HepG2 (cell line): ENCODE measurements around the gene ELOVL6. TPM values are rescaled to one million over a fixed set of nuclear protein-coding genes. Genes with fewer than 3 reads are reported as not detected.

Experiments
- ATAC-seq: fragments of 200-7000 bp; cut with Tn5 transposase; 3 replicates; pipeline ENCODE4 v1.9.1; 2020; ENCODE audit warnings: mild to moderate bottlenecking, moderate library complexity
- BruUV-seq: library from RNA; stranded (reverse); fragments of 400-500 nt; replicated peaks from 2 replicates; lab custom pipeline; 2021; lab: Mats Ljungman, UMichigan
- CTCF ChIA-PET: fragments of 300-600 bp; formaldehyde crosslinking; extraction: SDS; loops from one replicate; lab custom pipeline; 2021; ENCODE audit warnings: low total read pairs, inconsistent platforms, low intra/inter-chr PET ratio; lab: Yijun Ruan, JAX
- POLR2A ChIA-PET: fragments of 350-600 bp; sonication (Branson Sonifier 250); formaldehyde crosslinking; loops from one replicate; lab custom pipeline; 2020; ENCODE audit warnings: antibody characterized with exemption, inconsistent platforms; lab: Yijun Ruan, JAX
- DNase-seq: peaks from one replicate; pipeline ENCODE4 v3.0.0-alpha.2; 2015; ENCODE audit warnings: low spot score
- FAIRE-seq: peaks from 3 replicates; lab custom pipeline; 2011; peaks lifted over from hg19 to GRCh38; lab: Jason Lieb, UNC
- H2AFZ ChIP-seq: one replicate; pipeline ENCODE4 v1.6.1; 2011; ENCODE audit warnings: low read length, inconsistent platforms
- H3K27ac ChIP-seq: fragments of 300-600 bp; 3 replicates; pipeline ENCODE4 v1.8.0; 2011; ENCODE audit warnings: mixed run types, mild to moderate bottlenecking, mixed read lengths, low read length, inconsistent platforms; ENCODE audit not compliant: insufficient read depth; ENCODE audit errors: extremely low read length
- H3K27me3 ChIP-seq, 2 experiments: fragments of 200-600 bp in 1 of 2; 2 replicates in 1 of 2; 3 replicates in 1 of 2; pipeline versions ENCODE4 v1.6.0 to v1.8.0; 2011; ENCODE audit warnings: low read length in 2 of 2, mild to moderate bottlenecking in 2 of 2, moderate library complexity in 2 of 2, inconsistent platforms in 1 of 2; ENCODE audit not compliant: insufficient read depth in 2 of 2, control insufficient read depth in 1 of 2
- H3K36me3 ChIP-seq, 2 experiments: fragments of 200-600 bp in 1 of 2; replicated peaks in 1 of 2; 2 replicates in 1 of 2; 3 replicates in 1 of 2; pipeline versions ENCODE4 v1.5.1 to v1.8.0; 2011; ENCODE audit warnings: low read length in 2 of 2, inconsistent platforms in 1 of 2; ENCODE audit not compliant: insufficient read depth in 2 of 2, control insufficient read depth in 1 of 2
- H3K4me1 ChIP-seq: 2 replicates; pipeline ENCODE4 v1.5.1; 2012; ENCODE audit warnings: low read length, inconsistent platforms; ENCODE audit not compliant: insufficient read depth
- H3K4me2 ChIP-seq: 2 replicates; pipeline ENCODE4 v1.6.0; 2011; ENCODE audit warnings: low read depth, low read length, inconsistent platforms
- H3K4me3 ChIP-seq, 3 experiments: fragments of 200-600 bp in 1 of 3; sonication (generic), shearing (Covaris generic) in 1 of 3; replicated peaks in 1 of 3; 2 replicates each; pipeline ENCODE4 v1.5.1; 2011 to 2016; ENCODE audit warnings: low read length in 3 of 3, inconsistent platforms in 2 of 3, low read depth in 2 of 3, mild to moderate bottlenecking in 2 of 3, control low read depth in 1 of 3, mixed read lengths in 1 of 3; ENCODE audit not compliant: insufficient read depth in 1 of 3
- H3K79me2 ChIP-seq: one replicate; pipeline ENCODE4 v1.6.1; 2011; ENCODE audit warnings: low read length, inconsistent platforms; ENCODE audit not compliant: insufficient read depth
- H3K9ac ChIP-seq: 2 replicates; pipeline ENCODE4 v1.6.0; 2011; ENCODE audit warnings: mild to moderate bottlenecking, low read depth, low read length, inconsistent platforms; ENCODE audit not compliant: insufficient read depth
- H3K9me3 ChIP-seq: 2 replicates; pipeline ENCODE4 v1.5.1; 2012; ENCODE audit warnings: mild to moderate bottlenecking, low read length
- H4K20me1 ChIP-seq: 2 replicates; pipeline ENCODE4 v1.6.0; 2011; ENCODE audit warnings: inconsistent platforms, mild to moderate bottlenecking, low read length, moderate library complexity; ENCODE audit not compliant: insufficient read depth
- MEIS1 ChIP-seq: sonication (generic); formaldehyde crosslinking; IDR thresholded peaks from 2 replicates; pipeline ENCODE4 v1.9.0; 2021; ENCODE audit warnings: mild to moderate bottlenecking, missing genetic modification reagents, moderate library complexity, borderline replicate concordance
- NFYB ChIP-seq: sonication (generic); formaldehyde crosslinking; IDR thresholded peaks from 2 replicates; pipeline ENCODE4 v1.4.0; 2020; ENCODE audit warnings: missing genetic modification reagents
- NKX3-1 ChIP-seq: sonication (generic); formaldehyde crosslinking; IDR thresholded peaks from 2 replicates; pipeline ENCODE4 v1.5.0; 2020; ENCODE audit warnings: missing genetic modification reagents
- TAF1 ChIP-seq: sonication (generic); formaldehyde crosslinking; IDR thresholded peaks from 2 replicates; pipeline ENCODE4 v1.4.0; 2020; ENCODE audit warnings: missing genetic modification reagents
- TMF1 ChIP-seq: sonication (generic); formaldehyde crosslinking; IDR thresholded peaks from 2 replicates; pipeline ENCODE4 v1.8.1; 2022; ENCODE audit warnings: low read depth, missing genetic modification reagents
- ZBTB42 ChIP-seq: sonication (generic); formaldehyde crosslinking; IDR thresholded peaks from 2 replicates; pipeline ENCODE4 v1.5.0; 2020; ENCODE audit warnings: mild to moderate bottlenecking, missing genetic modification reagents
- ZKSCAN5 ChIP-seq: sonication (generic); formaldehyde crosslinking; IDR thresholded peaks from 2 replicates; pipeline ENCODE4 v1.5.1; 2020; ENCODE audit warnings: mild to moderate bottlenecking, missing genetic modification reagents
- ZMYM2 ChIP-seq: sonication (generic); formaldehyde crosslinking; IDR thresholded peaks from 2 replicates; pipeline ENCODE4 v1.8.0; 2022; ENCODE audit warnings: mild to moderate bottlenecking, missing genetic modification reagents
- ZNF33B ChIP-seq: sonication (generic); formaldehyde crosslinking; IDR thresholded peaks from 2 replicates; pipeline ENCODE4 v1.5.1; 2020; ENCODE audit warnings: mild to moderate bottlenecking, missing genetic modification reagents
- ZNF800 ChIP-seq: sonication (generic); formaldehyde crosslinking; IDR thresholded peaks from 2 replicates; pipeline ENCODE4 v1.4.0; 2020; ENCODE audit warnings: missing genetic modification reagents
- WGBS: methylation state at CpG from one replicate; pipeline ENCODE4 v1.1.6; 2017; ENCODE audit warnings: low lambda C conversion rate; 5-methylcytosine and 5-hydroxymethylcytosine counted together
- in situ Hi-C: cut with HindIII; loops from 2 replicates; pipeline ENCODE4 v1.10.0; 2017; ENCODE audit warnings: low pct_unique_long_range_greater_than_20kb; ENCODE audit not compliant: extremely low pct_ligation_motif_present
- intact Hi-C: fragments of 100-400 bp; cut with micrococcal nuclease; formaldehyde crosslinking; loops from one replicate; pipeline ENCODE4 v1.10.0; 2022; ENCODE audit not compliant: unreplicated experiment
- polyA plus RNA-seq, 8 experiments: library from polyadenylated mRNA; depleted of rRNA in 3 of 8; stranded (reverse) in 7 of 8; unstranded in 1 of 8; fragments of >200 nt; fragmentation: Illumina TruSeq in 4 of 8; extraction: Trizol in 4 of 8; gene quantifications; 2 replicates each; pipeline versions ENCODE4 v1.2.1 to v1.2.3, GENCODE V29; 2011 to 2016; ENCODE audit warnings: low read depth in 4 of 8, missing spikeins in 1 of 8, mixed read lengths in 1 of 8; ENCODE audit not compliant: insufficient read depth in 1 of 8
- total RNA-seq, 5 experiments: library from RNA; depleted of rRNA; stranded (reverse); fragments of >200 nt; fragmentation: Illumina TruSeq; extraction: Trizol; gene quantifications; 2 replicates each; pipeline ENCODE4 v1.2.3, GENCODE V29; 2016; ENCODE audit warnings: low read depth in 1 of 5

The ELOVL6 gene
- total and polyA plus RNA-seq, 2 of the 13 experiments (the other 11 are each of a cell fraction or from before 2014, with no cell fraction given) = 14.1 to 23.2 TPM

GRCh38 chr4:110183058-110183457 lies 15.4 kb downstream of the ELOVL6 start:
- Histone ChIP-seq H3K27ac (no peak overlapping the region), H3K4me3 (no peak overlapping the region), H3K4me1 (no peaks in the 10 kb centered on the region), H3K9me3 (no peaks in the 10 kb centered on the region), H4K20me1 (no peaks in the 10 kb centered on the region), H3K9ac (no peak overlapping the region), H2AFZ (no peak overlapping the region), H3K27me3 (no peaks in the 10 kb centered on the region), H3K79me2 (peaks cover 10% of the 10 kb centered on the region), H3K36me3 (peaks cover 4 to 27% of the 10 kb centered on the region in 2 experiments; a peak in 3 of 5 replicates), H3K4me2 (no peak overlapping the region)
- BruUV-seq = no TSS peak
- TF ChIP-seq ZNF800 (CRISPR knock-in tag) (no peak), TAF1 (CRISPR knock-in tag) (no peak), NKX3-1 (no peak), ZKSCAN5 (no peak), ZNF33B (CRISPR knock-in tag) (no peak), TMF1 (no peak), NFYB (no peak), MEIS1 (no peak), ZMYM2 (CRISPR knock-in tag) (no peak), ZBTB42 (CRISPR knock-in tag) (no peak)
- no peak for FAIRE-seq
- CTCF ChIA-PET = no interaction called here
- in situ Hi-C loops = loop anchor here (25.0 kb wide), 1 partner anchor 746 kb away; the partner anchor contains the start of gene SEC24B
- no peak for DNase-seq
- POLR2A ChIA-PET = no interaction called here
- 97% methylated on average over 5 of the region's 5 CpGs for WGBS
- intact Hi-C loops = no loop called here
- no peak for ATAC-seq
